ENCODE results near the gene FSTL5.
A peak's percentile ranks its signal among the peaks of the same experiment; 100 is the strongest.
"Not testable (repeated sequence)": the region's sequence is repeated elsewhere in the genome, so short reads cannot be mapped to it uniquely, and the experiment has no call there.

FSTL5 gene

GRCh38 chr4:162103908-162104307, 59.9 kb downstream of the FSTL5 start:
- not testable (repeated sequence) for DNase-seq (ENCODE audit: low spot score)

GRCh38 chr4:162102713-162103112, 61.1 kb downstream of the FSTL5 start:
- no peak for DNase-seq (ENCODE audit: low spot score)

GRCh38 chr4:162101337-162101736, 62.5 kb downstream of the FSTL5 start:
- DNase-seq (ENCODE audit: low spot score), result no peak

GRCh38 chr4:162075726-162076125, 88.1 kb downstream of the FSTL5 start:
- no peak for DNase-seq (ENCODE audit: low spot score)

GRCh38 chr4:162061214-162061613, 102.6 kb downstream of the FSTL5 start:
- DNase-seq (ENCODE audit: low spot score), result no peak

GRCh38 chr4:162059656-162060055, 104.1 kb downstream of the FSTL5 start:
- no peak for DNase-seq (ENCODE audit: low spot score)

GRCh38 chr4:162056990-162057389, 106.8 kb downstream of the FSTL5 start:
- DNase-seq (ENCODE audit: low spot score), result peak; percentile 77

GRCh38 chr4:162046135-162046534, 117.7 kb downstream of the FSTL5 start:
- DNase-seq (ENCODE audit: low spot score), result no peak

- DNase-seq (ENCODE audit: low spot score), result no peak
Observed at GRCh38 chr4:162038112-162038511, 125.7 kb downstream of the FSTL5 start.

GRCh38 chr4:162017863-162018262, 145.9 kb downstream of the FSTL5 start:
- DNase-seq (ENCODE audit: low spot score), result no peak

GRCh38 chr4:162016991-162017390, 146.8 kb downstream of the FSTL5 start:
- no peak for DNase-seq (ENCODE audit: low spot score)

- no peak for DNase-seq (ENCODE audit: low spot score)
Observed at GRCh38 chr4:162016219-162016618, 147.6 kb downstream of the FSTL5 start.

GRCh38 chr4:162015090-162015489, 148.7 kb downstream of the FSTL5 start:
- no peak for DNase-seq (ENCODE audit: low spot score)

- no peak for DNase-seq (ENCODE audit: low spot score)
Observed at GRCh38 chr4:162011089-162011488, 152.7 kb downstream of the FSTL5 start.

GRCh38 chr4:162010362-162010761, 153.4 kb downstream of the FSTL5 start:
- DNase-seq (ENCODE audit: low spot score), result no peak

- no peak for DNase-seq (ENCODE audit: low spot score)
Observed at GRCh38 chr4:161992317-161992716, 171.5 kb downstream of the FSTL5 start.

GRCh38 chr4:161991811-161992210, 172.0 kb downstream of the FSTL5 start:
- no peak for DNase-seq (ENCODE audit: low spot score)

GRCh38 chr4:161990721-161991120, 173.1 kb downstream of the FSTL5 start:
- DNase-seq (ENCODE audit: low spot score), result no peak

- no peak for DNase-seq (ENCODE audit: low spot score)
Observed at GRCh38 chr4:161988946-161989345, 174.9 kb downstream of the FSTL5 start.

- no peak for DNase-seq (ENCODE audit: low spot score)
Observed at GRCh38 chr4:161987611-161988010, 176.2 kb downstream of the FSTL5 start.

GRCh38 chr4:161952382-161952781, 211.4 kb downstream of the FSTL5 start:
- no peak for DNase-seq (ENCODE audit: low spot score)

- no peak for DNase-seq (ENCODE audit: low spot score)
Observed at GRCh38 chr4:161949946-161950725, 213.7 kb downstream of the FSTL5 start.

- DNase-seq (ENCODE audit: low spot score), result no peak
Observed at GRCh38 chr4:161948026-161948770, 215.6 kb downstream of the FSTL5 start.

All from D341Med (cell line).